ENCODE data around the gene TACO1. TPM values are rescaled to one million over a fixed set of nuclear protein-coding genes. Genes with fewer than 3 reads are reported as not detected.

The TACO1 gene
- total and polyA plus RNA-seq, 9 of the 15 experiments (the other 6 are each of a cell fraction or from before 2014, with no cell fraction given), result 10.3 to 41.6 (median 30.9) TPM

- TF ChIP-seq BCLAF1 (IDR thresholded peaks at IDR 0.05; ENCODE audit: borderline replicate concordance in 1 of 2, control insufficient read depth in 1 of 2, low read depth in 2 of 2, low read length in 1 of 2) (no peak), ARHGAP35 (IDR thresholded peaks at IDR 0.05; ENCODE audit: partially characterized antibody) (no peak), ZFPM2 (CRISPR knock-in tag; IDR thresholded peaks at IDR 0.05) (no peak), CAMTA2 (CRISPR knock-in tag; conservative IDR thresholded peaks at IDR 0.05) (no peak), GABPA (tag; conservative IDR thresholded peaks at IDR 0.05; ENCODE audit: low read depth) (peak; percentile 22)
- TF ChIP-seq, protein P1, sequence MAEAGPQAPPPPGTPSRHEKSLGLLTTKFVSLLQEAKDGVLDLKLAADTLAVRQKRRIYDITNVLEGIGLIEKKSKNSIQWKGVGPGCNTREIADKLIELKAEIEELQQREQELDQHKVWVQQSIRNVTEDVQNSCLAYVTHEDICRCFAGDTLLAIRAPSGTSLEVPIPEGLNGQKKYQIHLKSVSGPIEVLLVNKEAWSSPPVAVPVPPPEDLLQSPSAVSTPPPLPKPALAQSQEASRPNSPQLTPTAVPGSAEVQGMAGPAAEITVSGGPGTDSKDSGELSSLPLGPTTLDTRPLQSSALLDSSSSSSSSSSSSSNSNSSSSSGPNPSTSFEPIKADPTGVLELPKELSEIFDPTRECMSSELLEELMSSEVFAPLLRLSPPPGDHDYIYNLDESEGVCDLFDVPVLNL (CRISPR knock-in tag; IDR thresholded peaks at IDR 0.05; ENCODE audit: low read depth), result no peak
- TF ChIP-seq, protein P2, sequence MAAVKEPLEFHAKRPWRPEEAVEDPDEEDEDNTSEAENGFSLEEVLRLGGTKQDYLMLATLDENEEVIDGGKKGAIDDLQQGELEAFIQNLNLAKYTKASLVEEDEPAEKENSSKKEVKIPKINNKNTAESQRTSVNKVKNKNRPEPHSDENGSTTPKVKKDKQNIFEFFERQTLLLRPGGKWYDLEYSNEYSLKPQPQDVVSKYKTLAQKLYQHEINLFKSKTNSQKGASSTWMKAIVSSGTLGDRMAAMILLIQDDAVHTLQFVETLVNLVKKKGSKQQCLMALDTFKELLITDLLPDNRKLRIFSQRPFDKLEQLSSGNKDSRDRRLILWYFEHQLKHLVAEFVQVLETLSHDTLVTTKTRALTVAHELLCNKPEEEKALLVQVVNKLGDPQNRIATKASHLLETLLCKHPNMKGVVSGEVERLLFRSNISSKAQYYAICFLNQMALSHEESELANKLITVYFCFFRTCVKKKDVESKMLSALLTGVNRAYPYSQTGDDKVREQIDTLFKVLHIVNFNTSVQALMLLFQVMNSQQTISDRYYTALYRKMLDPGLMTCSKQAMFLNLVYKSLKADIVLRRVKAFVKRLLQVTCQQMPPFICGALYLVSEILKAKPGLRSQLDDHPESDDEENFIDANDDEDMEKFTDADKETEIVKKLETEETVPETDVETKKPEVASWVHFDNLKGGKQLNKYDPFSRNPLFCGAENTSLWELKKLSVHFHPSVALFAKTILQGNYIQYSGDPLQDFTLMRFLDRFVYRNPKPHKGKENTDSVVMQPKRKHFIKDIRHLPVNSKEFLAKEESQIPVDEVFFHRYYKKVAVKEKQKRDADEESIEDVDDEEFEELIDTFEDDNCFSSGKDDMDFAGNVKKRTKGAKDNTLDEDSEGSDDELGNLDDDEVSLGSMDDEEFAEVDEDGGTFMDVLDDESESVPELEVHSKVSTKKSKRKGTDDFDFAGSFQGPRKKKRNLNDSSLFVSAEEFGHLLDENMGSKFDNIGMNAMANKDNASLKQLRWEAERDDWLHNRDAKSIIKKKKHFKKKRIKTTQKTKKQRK (IDR thresholded peaks at IDR 0.05; ENCODE audit: borderline replicate concordance, low read depth, low read length), result peak; percentile 79; the same call in 1 of the 2 replicates
- TF ChIP-seq, protein P3, sequence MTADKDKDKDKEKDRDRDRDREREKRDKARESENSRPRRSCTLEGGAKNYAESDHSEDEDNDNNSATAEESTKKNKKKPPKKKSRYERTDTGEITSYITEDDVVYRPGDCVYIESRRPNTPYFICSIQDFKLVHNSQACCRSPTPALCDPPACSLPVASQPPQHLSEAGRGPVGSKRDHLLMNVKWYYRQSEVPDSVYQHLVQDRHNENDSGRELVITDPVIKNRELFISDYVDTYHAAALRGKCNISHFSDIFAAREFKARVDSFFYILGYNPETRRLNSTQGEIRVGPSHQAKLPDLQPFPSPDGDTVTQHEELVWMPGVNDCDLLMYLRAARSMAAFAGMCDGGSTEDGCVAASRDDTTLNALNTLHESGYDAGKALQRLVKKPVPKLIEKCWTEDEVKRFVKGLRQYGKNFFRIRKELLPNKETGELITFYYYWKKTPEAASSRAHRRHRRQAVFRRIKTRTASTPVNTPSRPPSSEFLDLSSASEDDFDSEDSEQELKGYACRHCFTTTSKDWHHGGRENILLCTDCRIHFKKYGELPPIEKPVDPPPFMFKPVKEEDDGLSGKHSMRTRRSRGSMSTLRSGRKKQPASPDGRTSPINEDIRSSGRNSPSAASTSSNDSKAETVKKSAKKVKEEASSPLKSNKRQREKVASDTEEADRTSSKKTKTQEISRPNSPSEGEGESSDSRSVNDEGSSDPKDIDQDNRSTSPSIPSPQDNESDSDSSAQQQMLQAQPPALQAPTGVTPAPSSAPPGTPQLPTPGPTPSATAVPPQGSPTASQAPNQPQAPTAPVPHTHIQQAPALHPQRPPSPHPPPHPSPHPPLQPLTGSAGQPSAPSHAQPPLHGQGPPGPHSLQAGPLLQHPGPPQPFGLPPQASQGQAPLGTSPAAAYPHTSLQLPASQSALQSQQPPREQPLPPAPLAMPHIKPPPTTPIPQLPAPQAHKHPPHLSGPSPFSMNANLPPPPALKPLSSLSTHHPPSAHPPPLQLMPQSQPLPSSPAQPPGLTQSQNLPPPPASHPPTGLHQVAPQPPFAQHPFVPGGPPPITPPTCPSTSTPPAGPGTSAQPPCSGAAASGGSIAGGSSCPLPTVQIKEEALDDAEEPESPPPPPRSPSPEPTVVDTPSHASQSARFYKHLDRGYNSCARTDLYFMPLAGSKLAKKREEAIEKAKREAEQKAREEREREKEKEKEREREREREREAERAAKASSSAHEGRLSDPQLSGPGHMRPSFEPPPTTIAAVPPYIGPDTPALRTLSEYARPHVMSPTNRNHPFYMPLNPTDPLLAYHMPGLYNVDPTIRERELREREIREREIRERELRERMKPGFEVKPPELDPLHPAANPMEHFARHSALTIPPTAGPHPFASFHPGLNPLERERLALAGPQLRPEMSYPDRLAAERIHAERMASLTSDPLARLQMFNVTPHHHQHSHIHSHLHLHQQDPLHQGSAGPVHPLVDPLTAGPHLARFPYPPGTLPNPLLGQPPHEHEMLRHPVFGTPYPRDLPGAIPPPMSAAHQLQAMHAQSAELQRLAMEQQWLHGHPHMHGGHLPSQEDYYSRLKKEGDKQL (CRISPR knock-in tag; IDR thresholded peaks at IDR 0.05; ENCODE audit: borderline replicate concordance), result no peak
These were observed 21.2 kb downstream of the TACO1 start, which contains the start of gene MAP3K3 (continued) for GRCh38 chr17:63621684-63622573.

Measured in K562 (cell line).